ENCODE measurements around the gene CCR5. TPM values are rescaled to one million over a fixed set of nuclear protein-coding genes. Genes with fewer than 3 reads are reported as not detected.

The CCR5 gene
- total and polyA plus RNA-seq, 4 experiments from 2014 or later, result 0.59 to 6.9 (median 6.2) TPM

DNA sequence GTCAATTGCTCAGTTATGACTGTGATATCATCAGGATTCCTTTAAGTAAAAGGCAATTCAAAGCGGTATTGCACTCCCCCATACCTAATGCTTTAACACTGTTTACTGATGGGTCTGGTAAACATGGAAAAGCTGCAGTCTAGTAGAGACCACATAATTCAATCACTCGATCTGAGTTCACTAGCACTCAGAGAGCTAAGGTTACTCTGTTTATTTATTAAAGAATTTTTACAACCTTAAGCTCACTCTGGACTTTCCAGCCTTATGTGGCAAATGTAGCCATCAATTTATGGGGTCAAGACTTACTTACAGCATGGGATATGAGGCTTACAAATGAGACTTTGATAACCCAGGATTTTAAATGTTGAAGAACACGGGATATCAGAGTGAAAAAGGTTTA lies 35.2 kb upstream of the CCR5 start:
- no peak overlapping the region for H3K27ac ChIP-seq (ENCODE audit: low read depth, low read length)
- H3K4me1 ChIP-seq (ENCODE audit: insufficient read depth, low read length), result peaks cover 9% of the 10 kb centered on the region
- H3K4me3 ChIP-seq (ENCODE audit: low read length in 2 of 2), result no peak overlapping the region
- intact Hi-C loops (cut with micrococcal nuclease), result no loop called here
- no peaks in the 10 kb centered on the region for H3K27me3 ChIP-seq (ENCODE audit: insufficient read depth, low read length)
- ChIA-PET CTCF (ENCODE audit: partially characterized antibody) (interaction anchor here (0.6 to 4.5 kb wide), 2 partner anchors 34 to 1003 kb away, joined by 3 to 17 read pairs; partner anchors contain the start of gene CCR5), POLR2A (ENCODE audit: partially characterized antibody) (no interaction called here)
- peaks cover 2 to 34% (median 23%) of the 10 kb centered on the region in 8 donors for H3K9me3 Mint-ChIP-seq
- H3K27me3 Mint-ChIP-seq, result no peaks in the 10 kb centered on the region
- no peak overlapping the region for H3K4me3 Mint-ChIP-seq
- H3K9me3 ChIP-seq (ENCODE audit: control insufficient read depth in 1 of 2, low read length in 2 of 2), result peaks cover 7% of the 10 kb centered on the region in 2 donors
- H3K27ac Mint-ChIP-seq, result no peak overlapping the region
- peaks cover 6 to 16% of the 10 kb centered on the region in 2 donors for H3K36me3 Mint-ChIP-seq
- H3K36me3 ChIP-seq (ENCODE audit: insufficient read depth, low read length), result no peaks in the 10 kb centered on the region
- no peak for DNase-seq
- peaks cover 6 to 19% (median 11%) of the 10 kb centered on the region in 4 donors for H3K4me1 Mint-ChIP-seq

DNA sequence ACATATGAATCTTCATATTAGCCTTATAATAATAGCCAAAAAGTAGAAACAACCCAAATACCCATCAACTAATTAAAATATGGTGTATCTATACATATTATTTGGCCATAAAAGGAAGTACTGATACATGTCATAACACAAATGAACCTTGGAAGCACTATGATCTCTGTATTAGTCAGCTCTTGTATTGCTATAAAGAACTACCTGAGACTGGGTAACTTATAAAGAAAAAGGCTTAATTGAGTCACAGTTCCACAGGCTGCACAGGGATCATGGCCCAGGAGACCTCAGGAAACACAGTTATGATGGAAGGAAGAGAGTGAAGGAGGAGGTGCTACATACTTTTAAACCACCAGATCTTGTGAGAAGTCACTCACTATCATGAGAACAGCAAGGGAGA lies 32.8 kb upstream of the CCR5 start:
- ChIA-PET CTCF (ENCODE audit: partially characterized antibody) (interaction anchor here (1.2 to 4.5 kb wide), 2 partner anchors 32 to 151 kb away, joined by 3 to 17 read pairs; partner anchors contain the start of gene CCR5), POLR2A (ENCODE audit: partially characterized antibody) (no interaction called here)
- H3K9me3 ChIP-seq (ENCODE audit: control insufficient read depth in 1 of 2, low read length in 2 of 2), result peaks cover 7% of the 10 kb centered on the region in 2 donors
- no peaks in the 10 kb centered on the region for H3K36me3 ChIP-seq (ENCODE audit: insufficient read depth, low read length)
- no peak overlapping the region for H3K4me3 ChIP-seq (ENCODE audit: low read length in 2 of 2)
- peaks cover 2 to 34% (median 23%) of the 10 kb centered on the region in 8 donors for H3K9me3 Mint-ChIP-seq
- no peak overlapping the region for H3K27ac Mint-ChIP-seq
- H3K27me3 ChIP-seq (ENCODE audit: insufficient read depth, low read length), result no peaks in the 10 kb centered on the region
- H3K4me1 Mint-ChIP-seq, result peaks cover 6 to 19% (median 11%) of the 10 kb centered on the region in 4 donors
- H3K27me3 Mint-ChIP-seq, result no peaks in the 10 kb centered on the region
- H3K4me3 Mint-ChIP-seq, result no peak overlapping the region
- intact Hi-C loops (cut with micrococcal nuclease), result no loop called here
- no peak overlapping the region for H3K27ac ChIP-seq (ENCODE audit: low read depth, low read length)
- H3K36me3 Mint-ChIP-seq, result peaks cover 6 to 16% of the 10 kb centered on the region in 2 donors
- no peak for DNase-seq
- peaks cover 9% of the 10 kb centered on the region for H3K4me1 ChIP-seq (ENCODE audit: insufficient read depth, low read length)

DNA sequence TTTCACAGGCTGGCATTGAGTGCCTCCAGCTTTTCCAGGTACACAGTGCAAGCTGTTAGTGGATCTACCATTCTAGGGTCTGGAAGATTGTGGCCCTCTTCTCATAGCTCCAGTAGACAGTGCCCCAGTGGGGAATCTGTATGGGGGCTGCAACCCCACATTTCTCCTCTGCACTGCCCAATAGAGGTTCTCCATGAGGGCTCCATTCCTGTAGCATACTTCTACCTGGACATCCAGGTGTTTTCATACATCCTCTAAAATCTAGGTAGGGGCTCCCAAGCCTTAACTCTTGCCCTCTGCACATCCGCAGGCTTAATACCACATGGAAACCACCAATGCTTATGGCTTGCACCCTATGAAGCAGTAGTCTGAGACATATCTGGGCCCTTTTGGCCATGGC lies 31.9 kb upstream of the CCR5 start:
- CTCF ChIA-PET (ENCODE audit: partially characterized antibody), result interaction anchor here (1.2 to 4.5 kb wide), 2 partner anchors 31 to 150 kb away, joined by 3 to 17 read pairs; partner anchors contain the start of gene CCR5
- POLR2A ChIA-PET (ENCODE audit: partially characterized antibody), result no interaction called here
- DNase-seq, result no peak
- H3K27ac ChIP-seq (ENCODE audit: low read depth, low read length), result no peak overlapping the region
- Mint-ChIP-seq H3K27me3 (no peaks in the 10 kb centered on the region), H3K36me3 (peaks cover 6 to 16% of the 10 kb centered on the region in 2 donors), H3K4me1 (peaks cover 4 to 15% (median 7%) of the 10 kb centered on the region in 4 donors), H3K27ac (no peak overlapping the region), H3K4me3 (no peak overlapping the region), H3K9me3 (peaks cover 2 to 34% (median 23%) of the 10 kb centered on the region in 8 donors)
- no peaks in the 10 kb centered on the region for H3K27me3 ChIP-seq (ENCODE audit: insufficient read depth, low read length)
- H3K4me1 ChIP-seq (ENCODE audit: insufficient read depth, low read length), result peaks cover 9% of the 10 kb centered on the region
- peak overlapping the region in 1 of 2 donors; percentile 22 for H3K4me3 ChIP-seq (ENCODE audit: low read length in 2 of 2)
- no peaks in the 10 kb centered on the region for H3K36me3 ChIP-seq (ENCODE audit: insufficient read depth, low read length)
- intact Hi-C loops (cut with micrococcal nuclease), result no loop called here
- peaks cover 7% of the 10 kb centered on the region in 2 donors for H3K9me3 ChIP-seq (ENCODE audit: control insufficient read depth in 1 of 2, low read length in 2 of 2)

DNA sequence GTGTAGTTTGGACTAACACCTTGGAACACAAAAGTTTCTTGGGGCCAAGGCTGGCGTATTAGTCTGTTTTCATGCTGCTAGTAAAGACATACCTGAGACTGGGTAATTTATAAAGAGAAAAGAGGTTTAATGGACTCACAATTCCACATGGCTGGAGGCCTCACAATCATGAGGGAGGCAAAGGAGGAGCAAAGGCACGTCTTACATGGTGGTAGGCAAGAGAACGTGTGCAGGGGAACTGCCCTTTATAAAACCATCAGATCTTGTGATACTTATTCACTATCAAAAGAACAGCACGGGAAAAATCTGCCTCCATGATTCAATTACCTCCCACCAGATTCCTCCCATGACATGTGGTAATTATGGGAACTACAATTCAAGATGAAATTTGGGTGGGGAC lies 26.3 kb upstream of the CCR5 start:
- Mint-ChIP-seq H3K27ac (no peak overlapping the region), H3K27me3 (no peaks in the 10 kb centered on the region)
- intact Hi-C loops (cut with micrococcal nuclease), result no loop called here

DNA sequence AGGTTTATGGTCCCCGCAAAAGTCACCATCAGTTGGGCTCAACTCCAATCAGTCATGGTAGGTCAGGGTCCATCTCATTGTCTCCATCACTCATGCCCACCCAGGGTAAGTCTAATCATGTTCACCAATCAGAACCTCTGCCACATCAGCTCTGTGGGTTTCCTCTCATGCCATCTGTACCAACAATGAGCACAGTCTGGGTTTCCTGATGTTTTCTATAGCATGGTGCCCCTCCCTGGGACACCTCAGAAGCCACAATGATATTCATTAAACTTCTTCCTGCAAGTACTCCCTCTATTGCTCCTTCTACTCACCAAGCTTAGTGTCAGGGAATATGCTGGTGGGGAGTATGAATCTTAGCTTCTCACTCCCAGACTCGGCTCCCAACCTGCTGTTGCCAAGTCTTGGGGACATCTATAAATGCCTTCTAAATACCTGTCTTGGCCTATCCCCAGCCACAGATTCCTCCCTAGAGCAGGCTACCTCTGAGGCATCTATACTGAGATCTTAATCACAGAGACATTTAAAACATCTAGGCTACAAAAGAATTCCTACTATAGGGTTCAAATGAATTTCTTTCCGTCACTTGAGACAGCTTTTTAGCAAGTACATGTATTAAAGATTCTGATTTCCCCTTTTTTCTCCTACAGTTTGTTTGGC lies 21.8 kb upstream of the CCR5 start:
- Histone ChIP-seq H3K36me3 (ENCODE audit: insufficient read depth, low read length) (no peaks in the 10 kb centered on the region), H3K4me3 (ENCODE audit: low read length in 2 of 2) (peak overlapping the region; percentile 18 to 19), H3K4me1 (ENCODE audit: insufficient read depth, low read length) (peaks cover 64% of the 10 kb centered on the region), H3K9me3 (ENCODE audit: control insufficient read depth in 1 of 2, low read length in 2 of 2) (no peaks in the 10 kb centered on the region), H3K27ac (ENCODE audit: low read depth, low read length) (peak overlapping the region; percentile 10), H3K27me3 (ENCODE audit: insufficient read depth, low read length) (no peaks in the 10 kb centered on the region)
- Mint-ChIP-seq H3K36me3 (peaks cover 0 to 3% of the 10 kb centered on the region in 2 donors), H3K9me3 (peaks cover 0 to 15% (median under 1%) of the 10 kb centered on the region in 8 donors), H3K4me3 (peak overlapping the region; percentile 53 to 82 (median 71)), H3K27me3 (no peaks in the 10 kb centered on the region), H3K27ac (peak overlapping the region; percentile 65 to 91 (median 88)), H3K4me1 (peaks cover 47 to 71% (median 64%) of the 10 kb centered on the region in 4 donors)
- DNase-seq, result no peak
- ChIA-PET CTCF (ENCODE audit: partially characterized antibody) (interaction anchor here (0.8 to 9.4 kb wide), 5 partner anchors 11 to 75 kb away, joined by 3 to 91 read pairs (median 5); partner anchors contain the start of gene CCR5), POLR2A (ENCODE audit: partially characterized antibody) (interaction anchor here (0.6 to 9.7 kb wide), 5 partner anchors 14 to 73 kb away, joined by 3 to 109 read pairs (median 4); partner anchors contain the start of gene CCR5)
- intact Hi-C loops (cut with micrococcal nuclease), result loop anchor here (1.0 to 2.0 kb wide), 2 partner anchors 10 to 20 kb away; no protein-coding TSS in a partner anchor

More for the DNA sequence above, 26.3 kb upstream of the CCR5 start:
- no peaks in the 10 kb centered on the region for H3K27me3 ChIP-seq (ENCODE audit: insufficient read depth, low read length)
- Mint-ChIP-seq H3K36me3 (peaks cover 0 to 6% of the 10 kb centered on the region in 2 donors), H3K4me3 (no peak overlapping the region), H3K9me3 (peaks cover 0 to 22% (median 7%) of the 10 kb centered on the region in 8 donors), H3K4me1 (peaks cover 13 to 27% (median 24%) of the 10 kb centered on the region in 4 donors)
- no peaks in the 10 kb centered on the region for H3K36me3 ChIP-seq (ENCODE audit: insufficient read depth, low read length)
- H3K4me3 ChIP-seq (ENCODE audit: low read length in 2 of 2), result no peak overlapping the region
- CTCF ChIA-PET (ENCODE audit: partially characterized antibody), result no interaction called here
- H3K9me3 ChIP-seq (ENCODE audit: control insufficient read depth in 1 of 2, low read length in 2 of 2), result no peaks in the 10 kb centered on the region
- no peak overlapping the region for H3K27ac ChIP-seq (ENCODE audit: low read depth, low read length)
- DNase-seq, result no peak
- POLR2A ChIA-PET (ENCODE audit: partially characterized antibody), result no interaction called here
- H3K4me1 ChIP-seq (ENCODE audit: insufficient read depth, low read length), result peaks cover 19% of the 10 kb centered on the region

DNA sequence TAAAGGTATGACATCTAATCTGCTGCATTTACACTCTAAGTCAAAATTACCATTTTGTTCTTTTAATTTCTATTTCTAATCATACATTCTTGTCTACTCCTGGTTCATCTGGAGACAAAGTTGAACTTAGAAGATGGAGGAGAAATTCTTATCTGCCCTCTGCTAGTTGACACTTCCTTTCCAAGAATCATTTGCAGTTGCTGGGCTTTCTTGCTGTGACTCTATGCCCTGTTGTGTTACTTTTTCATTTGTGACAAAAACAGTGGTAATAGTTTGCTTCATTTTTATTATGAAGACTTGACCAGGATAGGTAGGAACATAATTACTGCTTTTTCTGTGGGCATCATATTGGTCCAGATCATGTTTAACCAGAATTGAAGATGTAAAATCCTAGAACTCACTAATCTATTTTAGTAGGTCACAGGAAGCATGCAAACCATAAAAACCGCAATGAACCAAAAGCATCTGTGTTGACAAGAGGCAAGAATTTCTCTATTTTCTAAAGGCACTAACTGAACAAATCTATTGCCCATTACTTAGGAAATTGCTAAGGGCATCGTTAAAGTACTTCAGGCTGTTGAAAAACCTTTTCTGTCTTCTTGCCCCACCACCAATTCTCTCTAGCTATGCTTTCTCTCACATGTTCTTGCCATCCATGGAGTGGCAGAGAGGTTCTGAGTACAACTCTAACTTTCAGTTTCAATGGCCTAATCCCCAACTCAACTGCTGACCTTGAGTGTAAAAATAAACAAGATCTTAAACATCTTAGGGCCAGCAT lies 21.1 kb upstream of the CCR5 start:
- Mint-ChIP-seq H3K27ac (peak overlapping the region; percentile 65 to 91 (median 88)), H3K4me3 (peak overlapping the region; percentile 53 to 82 (median 71)), H3K27me3 (no peaks in the 10 kb centered on the region), H3K4me1 (peaks cover 49 to 78% (median 69%) of the 10 kb centered on the region in 4 donors), H3K9me3 (peaks cover 0 to 15% (median under 1%) of the 10 kb centered on the region in 8 donors), H3K36me3 (peaks cover 0 to 7% of the 10 kb centered on the region in 2 donors)
- no peaks in the 10 kb centered on the region for H3K9me3 ChIP-seq (ENCODE audit: control insufficient read depth in 1 of 2, low read length in 2 of 2)
- no peaks in the 10 kb centered on the region for H3K36me3 ChIP-seq (ENCODE audit: insufficient read depth, low read length)
- no peak overlapping the region for H3K4me3 ChIP-seq (ENCODE audit: low read length in 2 of 2)
- peaks cover 70% of the 10 kb centered on the region for H3K4me1 ChIP-seq (ENCODE audit: insufficient read depth, low read length)
- CTCF ChIA-PET (ENCODE audit: partially characterized antibody), result interaction anchor here (0.8 to 9.4 kb wide), 6 partner anchors 10 to 73 kb away, joined by 3 to 91 read pairs (median 4); partner anchors contain the start of gene CCR5
- H3K27me3 ChIP-seq (ENCODE audit: insufficient read depth, low read length), result no peaks in the 10 kb centered on the region
- intact Hi-C loops (cut with micrococcal nuclease), result loop anchor here (1.0 to 2.0 kb wide), 2 partner anchors 10 to 19 kb away; no protein-coding TSS in a partner anchor
- peak overlapping the region; percentile 10 for H3K27ac ChIP-seq (ENCODE audit: low read depth, low read length)
- POLR2A ChIA-PET (ENCODE audit: partially characterized antibody), result interaction anchor here (0.8 to 9.7 kb wide), 7 partner anchors 10 to 73 kb away, joined by 3 to 109 read pairs (median 3); partner anchors contain the start of gene CCR5
- peak; percentile 37 to 57 (median 54) for DNase-seq
